ENCODE data around the gene GSX2.

- TF ChIP-seq CREB5 (CRISPR knock-in tag; IDR thresholded peaks at IDR 0.05; ENCODE audit: low read depth) (no peak), ZNF565 (CRISPR knock-in tag; conservative IDR thresholded peaks at IDR 0.05; ENCODE audit: low read depth) (no peak), ARNTL (CRISPR knock-in tag; IDR thresholded peaks at IDR 0.05; ENCODE audit: borderline replicate concordance, low read depth) (no peak), ZFP3 (CRISPR knock-in tag; IDR thresholded peaks at IDR 0.05) (no peak), ZNF70 (CRISPR knock-in tag; IDR thresholded peaks at IDR 0.05) (no peak), BACH2 (CRISPR knock-in tag; IDR thresholded peaks at IDR 0.05; ENCODE audit: borderline replicate concordance) (no peak)
Observed at GRCh38 chr4:54092405-54093323, 7.3 kb upstream of the GSX2 start.

Measured in SK-N-SH treated with all-trans-retinoic acid at 6 μM for 48 hours (cell line).